GM12878 (cell line): ENCODE results near the gene PDZRN3. TPM values are rescaled to one million over a fixed set of nuclear protein-coding genes. Genes with fewer than 3 reads are reported as not detected.

Experiments
- ATAC-seq: fragments of 200-7000 bp; cut with Tn5 transposase; 3 replicates; pipeline ENCODE4 v1.9.1; 2020; ENCODE audit warnings: mild to moderate bottlenecking, moderate library complexity
- BruUV-seq: library from RNA; stranded (reverse); fragments of 400-500 nt; replicated peaks from 2 replicates; lab custom pipeline; 2021; lab: Mats Ljungman, UMichigan
- CTCF ChIA-PET: fragments of 300-600 bp; sonication (Branson Sonifier 250); formaldehyde crosslinking; extraction: SDS; loops from one replicate; lab custom pipeline; 2021; ENCODE audit warnings: inconsistent platforms; lab: Yijun Ruan, JAX
- POLR2A ChIA-PET: fragments of 350-600 bp; formaldehyde crosslinking; extraction: SDS; loops from one replicate; lab custom pipeline; 2021; ENCODE audit warnings: inconsistent platforms; lab: Charles Lee
- RAD21 ChIA-PET: fragments of 300-600 bp; sonication (Branson Sonifier 250); formaldehyde crosslinking; loops from one replicate; lab custom pipeline; 2023; ENCODE audit warnings: antibody characterized with exemption; ENCODE audit not compliant: unreplicated experiment; lab: Charles Lee
- SMC1A ChIA-PET: fragments of 300-600 bp; sonication (Branson Sonifier 250); formaldehyde crosslinking; loops from one replicate; lab custom pipeline; 2023; ENCODE audit not compliant: unreplicated experiment, uncharacterized antibody; lab: Charles Lee
- DNase-seq: peaks from one replicate; pipeline ENCODE4 v3.0.0-alpha.2; 2011; ENCODE audit warnings: low read depth, low spot score
- FAIRE-seq: peaks from 3 replicates; lab custom pipeline; 2011; peaks lifted over from hg19 to GRCh38; lab: Jason Lieb, UNC
- H2AFZ ChIP-seq: 2 replicates; pipeline ENCODE4 v1.6.0; 2011; ENCODE audit warnings: low read depth, low read length, control low read depth; ENCODE audit not compliant: control insufficient read depth
- H3K27ac ChIP-seq: 2 replicates; pipeline ENCODE4 v1.5.1; 2011; ENCODE audit warnings: control low read depth; ENCODE audit not compliant: control insufficient read depth, insufficient read depth
- H3K27me3 ChIP-seq, 2 experiments: replicated peaks in 1 of 2; 2 replicates each; pipeline versions ENCODE4 v1.6.0 to v1.6.1; 2011; ENCODE audit warnings: low read length in 1 of 2; ENCODE audit not compliant: control insufficient read depth in 2 of 2, insufficient read depth in 2 of 2
- H3K36me3 ChIP-seq, 2 experiments: 2 replicates each; pipeline ENCODE4 v1.5.1; 2011; ENCODE audit warnings: low read length in 1 of 2; ENCODE audit not compliant: control insufficient read depth in 2 of 2, insufficient read depth in 2 of 2
- H3K4me1 ChIP-seq: 2 replicates; pipeline ENCODE4 v1.6.1; 2011; ENCODE audit warnings: mild to moderate bottlenecking, low read length, moderate library complexity, mixed read lengths; ENCODE audit not compliant: control insufficient read depth, insufficient read depth
- H3K4me2 ChIP-seq: 2 replicates; pipeline ENCODE4 v1.6.0; 2011; ENCODE audit warnings: control low read depth; ENCODE audit not compliant: control insufficient read depth, insufficient read depth
- H3K4me3 ChIP-seq: fragments of 200-600 bp; sonication (generic); 2 replicates; pipeline ENCODE4 v1.5.1; 2016
- H3K79me2 ChIP-seq: 2 replicates; pipeline ENCODE4 v1.6.0; 2011; ENCODE audit warnings: low read length; ENCODE audit not compliant: control insufficient read depth, insufficient read depth
- H3K9ac ChIP-seq: 2 replicates; pipeline ENCODE4 v1.8.0; 2011; ENCODE audit warnings: low read length, control low read depth, mixed read lengths; ENCODE audit not compliant: control insufficient read depth, insufficient read depth
- H3K9me3 ChIP-seq: replicated peaks from 3 replicates; pipeline ENCODE4 v1.5.1; 2011; ENCODE audit warnings: mild to moderate bottlenecking, low read length; ENCODE audit not compliant: control insufficient read depth, insufficient read depth
- H4K20me1 ChIP-seq: 2 replicates; pipeline ENCODE4 v1.6.0; 2011; ENCODE audit not compliant: control insufficient read depth, insufficient read depth
- ATF7 ChIP-seq: fragments of 450-650 bp; IDR thresholded peaks from 2 replicates; pipeline ENCODE4 v1.6.1; 2016; ENCODE audit warnings: low read depth, mild to moderate bottlenecking
- BCL11A ChIP-seq: IDR thresholded peaks from 2 replicates; pipeline ENCODE4 v1.6.1; 2011; ENCODE audit warnings: low read depth, low read length
- BHLHE40 ChIP-seq, 2 experiments: fragments of 450-650 bp in 1 of 2; IDR thresholded peaks; 2 replicates each; pipeline ENCODE4 v1.6.1; 2011 to 2017; ENCODE audit warnings: low read depth in 2 of 2, borderline replicate concordance in 1 of 2, improper control_type of control experiment in 1 of 2, low read length in 1 of 2, mild to moderate bottlenecking in 1 of 2
- FOXK2 ChIP-seq: fragments of 450-650 bp; IDR thresholded peaks from 2 replicates; pipeline ENCODE4 v1.6.1; 2017; ENCODE audit warnings: mild to moderate bottlenecking, moderate library complexity
- HDGF ChIP-seq: fragments of 450-650 bp; IDR thresholded peaks from 2 replicates; pipeline ENCODE4 v1.6.1; 2016; ENCODE audit warnings: antibody characterized with exemption
- MEF2B ChIP-seq: fragments of 450-650 bp; IDR thresholded peaks from 2 replicates; pipeline ENCODE4 v1.6.1; 2018; ENCODE audit warnings: mild to moderate bottlenecking, moderate library complexity; ENCODE audit not compliant: partially characterized antibody, poor library complexity, severe bottlenecking
- MYB ChIP-seq: fragments of 150-350 bp; IDR thresholded peaks from 2 replicates; pipeline ENCODE4 v1.6.1; 2014; ENCODE audit warnings: mild to moderate bottlenecking, low read depth, low read length, borderline replicate concordance
- NFXL1 ChIP-seq: fragments of 450-650 bp; IDR thresholded peaks from 2 replicates; pipeline ENCODE4 v1.6.1; 2017; ENCODE audit warnings: antibody characterized with exemption, mild to moderate bottlenecking, borderline replicate concordance
- NFYB ChIP-seq: IDR thresholded peaks from 2 replicates; pipeline ENCODE4 v1.6.1; 2011; ENCODE audit warnings: low read depth, mild to moderate bottlenecking, low read length, improper control_type of control experiment, moderate library complexity; ENCODE audit not compliant: insufficient read depth
- NR2C1 ChIP-seq: fragments of 450-650 bp; IDR thresholded peaks from 2 replicates; pipeline ENCODE4 v1.6.1; 2017; ENCODE audit warnings: antibody characterized with exemption, mild to moderate bottlenecking, moderate library complexity
- RUNX3 ChIP-seq: IDR thresholded peaks from 2 replicates; pipeline ENCODE4 v1.6.1; 2012; ENCODE audit warnings: low read length, inconsistent platforms
- SMAD1 ChIP-seq: fragments of 450-650 bp; IDR thresholded peaks from 2 replicates; pipeline ENCODE4 v1.6.1; 2018; ENCODE audit warnings: mild to moderate bottlenecking, low read depth; ENCODE audit not compliant: partially characterized antibody
- SPI1 ChIP-seq: IDR thresholded peaks from 2 replicates; pipeline ENCODE4 v1.6.1; 2011; ENCODE audit warnings: low read depth, mild to moderate bottlenecking, low read length, moderate library complexity, borderline replicate concordance; ENCODE audit not compliant: insufficient read depth
- SUZ12 ChIP-seq: fragments of 200-600 bp; sonication (generic); IDR thresholded peaks from one replicate; pipeline ENCODE4 v1.6.1; 2018; ENCODE audit warnings: antibody characterized with exemption, mild to moderate bottlenecking; ENCODE audit not compliant: unreplicated experiment
- ZNF384 ChIP-seq: IDR thresholded peaks from 2 replicates; pipeline ENCODE4 v1.6.1; 2012; ENCODE audit warnings: low read depth, mild to moderate bottlenecking, low read length, improper control_type of control experiment, borderline replicate concordance
- WGBS: methylation state at CpG from one replicate; pipeline ENCODE4 v1.1.6; 2016; ENCODE audit warnings: low lambda C conversion rate; ENCODE audit not compliant: insufficient replicate concordance, insufficient coverage; ENCODE audit errors: missing lambda C conversion rate; 5-methylcytosine and 5-hydroxymethylcytosine counted together
- in situ Hi-C: fragments of 300-500 bp; cut with MboI; formaldehyde crosslinking; loops from 9 replicates; pipeline ENCODE4 v1.14.3; 2018; ENCODE audit warnings: mixed read lengths
- intact Hi-C: fragments of 100-400 bp; cut with micrococcal nuclease; formaldehyde crosslinking; loops from one replicate; pipeline ENCODE4 v1.14.2; 2022; ENCODE audit not compliant: unreplicated experiment
- polyA plus RNA-seq, 11 experiments: library from polyadenylated mRNA; depleted of rRNA in 4 of 11; unstranded in 6 of 11; stranded (reverse) in 5 of 11; fragments of >200 nt; fragmentation: Nextera tagmentation in 4 of 11; fragmentation: Illumina TruSeq in 1 of 11; extraction: Ambion mirVana in 4 of 11; extraction: Trizol in 1 of 11; gene quantifications; 1 replicate in 1 of 11; 2 replicates in 10 of 11; pipeline versions ENCODE4 v1.2.1 to v1.2.3, GENCODE V29; 2011 to 2016; ENCODE audit warnings: inconsistent platforms in 2 of 11, missing spikeins in 2 of 11, low read depth in 1 of 11
- total RNA-seq, 4 experiments: library from RNA; depleted of rRNA in 3 of 4; stranded (reverse); fragments of >200 nt in 3 of 4; fragmentation: Illumina TruSeq in 1 of 4; extraction: Trizol in 1 of 4; gene quantifications; 2 replicates each; pipeline versions ENCODE4 v1.2.1 to v1.2.3, GENCODE V29; 2013 to 2021
- TF ChIP-seq, protein P1 (sequence below): IDR thresholded peaks from 2 replicates; pipeline ENCODE4 v1.6.1; 2012; ENCODE audit warnings: low read depth, low read length, improper control_type of control experiment
- TF ChIP-seq, protein P2 (sequence below): fragments of 450-650 bp; IDR thresholded peaks from 2 replicates; pipeline ENCODE4 v1.6.1; 2014; ENCODE audit warnings: mild to moderate bottlenecking

Gene PDZRN3
- total and polyA plus RNA-seq, 10 of the 15 experiments (the other 5 are each of a cell fraction or from before 2014, with no cell fraction given): 0.07 to 0.37 (median 0.12) TPM; not detected in 6

DNA sequence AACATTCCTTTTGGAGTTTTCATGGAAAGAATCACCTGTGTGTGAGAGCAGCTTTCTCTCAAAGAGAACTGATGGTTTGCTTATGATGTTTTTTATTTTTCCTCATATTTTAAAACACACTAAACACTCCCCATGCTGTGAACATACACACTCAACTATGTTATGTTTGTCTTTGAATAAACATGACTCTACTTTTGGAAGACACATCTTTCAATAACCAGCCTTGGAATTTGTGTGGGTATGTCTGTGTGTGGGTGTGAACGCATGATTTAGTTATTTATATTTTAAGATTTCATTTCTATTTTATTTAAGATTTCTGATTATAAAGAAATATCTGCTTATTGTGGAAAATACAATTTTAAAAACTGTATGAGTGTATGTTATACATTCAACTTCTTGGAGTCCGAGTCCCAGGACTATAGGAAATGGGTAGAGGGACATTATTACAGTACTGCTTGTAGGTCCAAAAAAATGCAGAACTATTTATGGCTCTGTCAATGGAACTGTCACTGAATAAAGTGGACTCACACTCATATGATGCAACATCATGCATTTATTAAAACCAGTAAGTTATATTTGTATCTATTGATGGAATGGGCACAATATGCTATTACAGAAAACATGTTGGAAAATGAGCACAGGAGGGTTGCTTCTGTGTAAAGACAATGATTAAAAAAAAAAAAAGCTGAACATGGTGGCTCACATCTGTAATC, 43.5 kb downstream of the PDZRN3 start:
- intact Hi-C loops (no loop called here), in situ Hi-C loops (no loop called here)
- Histone ChIP-seq H4K20me1 (no peaks in the 10 kb centered on the region), H3K9me3 (no peaks in the 10 kb centered on the region), H3K36me3 (no peaks in the 10 kb centered on the region), H3K4me1 (no peaks in the 10 kb centered on the region), H3K27ac (no peak overlapping the region), H3K4me2 (no peak overlapping the region), H3K9ac (no peak overlapping the region), H3K79me2 (no peaks in the 10 kb centered on the region), H3K4me3 (no peak overlapping the region), H3K27me3 (no peaks in the 10 kb centered on the region), H2AFZ (no peak overlapping the region)
- CTCF ChIA-PET: interaction anchor here (0.6 kb wide), 1 partner anchor 497 kb away, joined by 3 read pairs; no protein-coding TSS in a partner anchor
- ATAC-seq (no peak), FAIRE-seq (no peak), DNase-seq (no peak)
- SMC1A ChIA-PET: no interaction called here
- POLR2A ChIA-PET: no interaction called here
- BruUV-seq: no TSS peak
- TF ChIP-seq FOXK2 (no peak), ATF7 (no peak), SMAD1 (no peak), SPI1 (no peak), MYB (no peak), RUNX3 (no peak), ZNF384 (no peak)
- RAD21 ChIA-PET: no interaction called here
- 25% methylated on average over 2 of the region's 2 CpGs for WGBS

GRCh38 chr3:73580343-73580742, 44.4 kb downstream of the PDZRN3 start:
- DNase-seq: no peak
- FAIRE-seq: no peak
- H3K4me1 ChIP-seq: no peaks in the 10 kb centered on the region
- in situ Hi-C loops: no loop called here
- no peak overlapping the region for H2AFZ ChIP-seq
- no peak overlapping the region for H3K4me3 ChIP-seq
- H3K4me2 ChIP-seq: no peak overlapping the region
- no peaks in the 10 kb centered on the region for H3K36me3 ChIP-seq
- 0% methylated on average over 2 of the region's 2 CpGs for WGBS
- ChIA-PET SMC1A (no interaction called here), RAD21 (no interaction called here), POLR2A (no interaction called here), CTCF (no interaction called here)
- intact Hi-C loops: no loop called here
- no TSS peak for BruUV-seq
- H3K27me3 ChIP-seq: no peaks in the 10 kb centered on the region
- no peaks in the 10 kb centered on the region for H4K20me1 ChIP-seq
- H3K79me2 ChIP-seq: no peaks in the 10 kb centered on the region
- H3K27ac ChIP-seq: no peak overlapping the region
- no peak overlapping the region for H3K9ac ChIP-seq
- H3K9me3 ChIP-seq: no peaks in the 10 kb centered on the region
- ATAC-seq: no peak
- TF ChIP-seq BHLHE40 (IDR thresholded peaks at IDR 0.05; ENCODE audit: borderline replicate concordance in 1 of 2, low read depth in 2 of 2, low read length in 1 of 2) (no peak), NFXL1 (no peak), NR2C1 (no peak), MEF2B (no peak), SUZ12 (no peak), HDGF (no peak), BCL11A (no peak), NFYB (no peak)
- TF ChIP-seq, protein P1, sequence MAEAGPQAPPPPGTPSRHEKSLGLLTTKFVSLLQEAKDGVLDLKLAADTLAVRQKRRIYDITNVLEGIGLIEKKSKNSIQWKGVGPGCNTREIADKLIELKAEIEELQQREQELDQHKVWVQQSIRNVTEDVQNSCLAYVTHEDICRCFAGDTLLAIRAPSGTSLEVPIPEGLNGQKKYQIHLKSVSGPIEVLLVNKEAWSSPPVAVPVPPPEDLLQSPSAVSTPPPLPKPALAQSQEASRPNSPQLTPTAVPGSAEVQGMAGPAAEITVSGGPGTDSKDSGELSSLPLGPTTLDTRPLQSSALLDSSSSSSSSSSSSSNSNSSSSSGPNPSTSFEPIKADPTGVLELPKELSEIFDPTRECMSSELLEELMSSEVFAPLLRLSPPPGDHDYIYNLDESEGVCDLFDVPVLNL: no peak
- TF ChIP-seq, protein P2, sequence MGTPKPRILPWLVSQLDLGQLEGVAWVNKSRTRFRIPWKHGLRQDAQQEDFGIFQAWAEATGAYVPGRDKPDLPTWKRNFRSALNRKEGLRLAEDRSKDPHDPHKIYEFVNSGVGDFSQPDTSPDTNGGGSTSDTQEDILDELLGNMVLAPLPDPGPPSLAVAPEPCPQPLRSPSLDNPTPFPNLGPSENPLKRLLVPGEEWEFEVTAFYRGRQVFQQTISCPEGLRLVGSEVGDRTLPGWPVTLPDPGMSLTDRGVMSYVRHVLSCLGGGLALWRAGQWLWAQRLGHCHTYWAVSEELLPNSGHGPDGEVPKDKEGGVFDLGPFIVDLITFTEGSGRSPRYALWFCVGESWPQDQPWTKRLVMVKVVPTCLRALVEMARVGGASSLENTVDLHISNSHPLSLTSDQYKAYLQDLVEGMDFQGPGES: no peak
